HepG2 (cell line): Measurements from ENCODE around the gene SCUBE2. TPM values are rescaled to one million over a fixed set of nuclear protein-coding genes. Genes with fewer than 3 reads are reported as not detected.

Source experiments
- ATAC-seq: fragments of 200-7000 bp; cut with Tn5 transposase; 3 replicates; pipeline ENCODE4 v1.9.1; 2020; ENCODE audit warnings: mild to moderate bottlenecking, moderate library complexity
- BruUV-seq: library from RNA; stranded (reverse); fragments of 400-500 nt; replicated peaks from 2 replicates; lab custom pipeline; 2021; lab: Mats Ljungman, UMichigan
- CTCF ChIA-PET: fragments of 300-600 bp; formaldehyde crosslinking; extraction: SDS; loops from one replicate; lab custom pipeline; 2021; ENCODE audit warnings: low total read pairs, inconsistent platforms, low intra/inter-chr PET ratio; lab: Yijun Ruan, JAX
- POLR2A ChIA-PET: fragments of 350-600 bp; sonication (Branson Sonifier 250); formaldehyde crosslinking; loops from one replicate; lab custom pipeline; 2020; ENCODE audit warnings: antibody characterized with exemption, inconsistent platforms; lab: Yijun Ruan, JAX
- DNase-seq: peaks from one replicate; pipeline ENCODE4 v3.0.0-alpha.2; 2015; ENCODE audit warnings: low spot score
- FAIRE-seq: peaks from 3 replicates; lab custom pipeline; 2011; peaks lifted over from hg19 to GRCh38; lab: Jason Lieb, UNC
- H2AFZ ChIP-seq: one replicate; pipeline ENCODE4 v1.6.1; 2011; ENCODE audit warnings: low read length, inconsistent platforms
- H3K27ac ChIP-seq: fragments of 300-600 bp; 3 replicates; pipeline ENCODE4 v1.8.0; 2011; ENCODE audit warnings: mixed run types, mild to moderate bottlenecking, mixed read lengths, low read length, inconsistent platforms; ENCODE audit not compliant: insufficient read depth; ENCODE audit errors: extremely low read length
- H3K27me3 ChIP-seq, 2 experiments: fragments of 200-600 bp in 1 of 2; 2 replicates in 1 of 2; 3 replicates in 1 of 2; pipeline versions ENCODE4 v1.6.0 to v1.8.0; 2011; ENCODE audit warnings: low read length in 2 of 2, mild to moderate bottlenecking in 2 of 2, moderate library complexity in 2 of 2, inconsistent platforms in 1 of 2; ENCODE audit not compliant: insufficient read depth in 2 of 2, control insufficient read depth in 1 of 2
- H3K36me3 ChIP-seq, 2 experiments: fragments of 200-600 bp in 1 of 2; replicated peaks in 1 of 2; 2 replicates in 1 of 2; 3 replicates in 1 of 2; pipeline versions ENCODE4 v1.5.1 to v1.8.0; 2011; ENCODE audit warnings: low read length in 2 of 2, inconsistent platforms in 1 of 2; ENCODE audit not compliant: insufficient read depth in 2 of 2, control insufficient read depth in 1 of 2
- H3K4me1 ChIP-seq: 2 replicates; pipeline ENCODE4 v1.5.1; 2012; ENCODE audit warnings: low read length, inconsistent platforms; ENCODE audit not compliant: insufficient read depth
- H3K4me2 ChIP-seq: 2 replicates; pipeline ENCODE4 v1.6.0; 2011; ENCODE audit warnings: low read depth, low read length, inconsistent platforms
- H3K4me3 ChIP-seq, 3 experiments: fragments of 200-600 bp in 1 of 3; sonication (generic), shearing (Covaris generic) in 1 of 3; replicated peaks in 1 of 3; 2 replicates each; pipeline ENCODE4 v1.5.1; 2011 to 2016; ENCODE audit warnings: low read length in 3 of 3, inconsistent platforms in 2 of 3, low read depth in 2 of 3, mild to moderate bottlenecking in 2 of 3, control low read depth in 1 of 3, mixed read lengths in 1 of 3; ENCODE audit not compliant: insufficient read depth in 1 of 3
- H3K79me2 ChIP-seq: one replicate; pipeline ENCODE4 v1.6.1; 2011; ENCODE audit warnings: low read length, inconsistent platforms; ENCODE audit not compliant: insufficient read depth
- H3K9ac ChIP-seq: 2 replicates; pipeline ENCODE4 v1.6.0; 2011; ENCODE audit warnings: mild to moderate bottlenecking, low read depth, low read length, inconsistent platforms; ENCODE audit not compliant: insufficient read depth
- H3K9me3 ChIP-seq: 2 replicates; pipeline ENCODE4 v1.5.1; 2012; ENCODE audit warnings: mild to moderate bottlenecking, low read length
- H4K20me1 ChIP-seq: 2 replicates; pipeline ENCODE4 v1.6.0; 2011; ENCODE audit warnings: inconsistent platforms, mild to moderate bottlenecking, low read length, moderate library complexity; ENCODE audit not compliant: insufficient read depth
- PPARG ChIP-seq: conservative IDR thresholded peaks from 2 replicates; pipeline ENCODE4 v1.6.1; 2016; ENCODE audit warnings: missing biosample characterization, missing genetic modification reagents
- RBAK ChIP-seq: sonication (generic); formaldehyde crosslinking; IDR thresholded peaks from 2 replicates; pipeline ENCODE4 v1.5.1; 2020; ENCODE audit warnings: mild to moderate bottlenecking, missing genetic modification reagents
- SPEN ChIP-seq: sonication (generic); formaldehyde crosslinking; IDR thresholded peaks from 2 replicates; pipeline ENCODE4 v1.5.1; 2020; ENCODE audit warnings: low read depth, mild to moderate bottlenecking, missing genetic modification reagents
- ZNF343 ChIP-seq: sonication (generic); formaldehyde crosslinking; IDR thresholded peaks from 2 replicates; pipeline ENCODE4 v1.4.0; 2020; ENCODE audit warnings: mild to moderate bottlenecking, missing genetic modification reagents
- ZNF776 ChIP-seq: sonication (generic); formaldehyde crosslinking; IDR thresholded peaks from 2 replicates; pipeline ENCODE4 v1.4.0; 2020; ENCODE audit warnings: mild to moderate bottlenecking, missing genetic modification reagents
- WGBS: methylation state at CpG from one replicate; pipeline ENCODE4 v1.1.6; 2017; ENCODE audit warnings: low lambda C conversion rate; 5-methylcytosine and 5-hydroxymethylcytosine counted together
- in situ Hi-C: cut with HindIII; loops from 2 replicates; pipeline ENCODE4 v1.10.0; 2017; ENCODE audit warnings: low pct_unique_long_range_greater_than_20kb; ENCODE audit not compliant: extremely low pct_ligation_motif_present
- intact Hi-C: fragments of 100-400 bp; cut with micrococcal nuclease; formaldehyde crosslinking; loops from one replicate; pipeline ENCODE4 v1.10.0; 2022; ENCODE audit not compliant: unreplicated experiment
- polyA plus RNA-seq, 8 experiments: library from polyadenylated mRNA; depleted of rRNA in 3 of 8; stranded (reverse) in 7 of 8; unstranded in 1 of 8; fragments of >200 nt; fragmentation: Illumina TruSeq in 4 of 8; extraction: Trizol in 4 of 8; gene quantifications; 2 replicates each; pipeline versions ENCODE4 v1.2.1 to v1.2.3, GENCODE V29; 2011 to 2016; ENCODE audit warnings: low read depth in 4 of 8, missing spikeins in 1 of 8, mixed read lengths in 1 of 8; ENCODE audit not compliant: insufficient read depth in 1 of 8
- total RNA-seq, 5 experiments: library from RNA; depleted of rRNA; stranded (reverse); fragments of >200 nt; fragmentation: Illumina TruSeq; extraction: Trizol; gene quantifications; 2 replicates each; pipeline ENCODE4 v1.2.3, GENCODE V29; 2016; ENCODE audit warnings: low read depth in 1 of 5
- TF ChIP-seq, protein P1 (sequence below): sonication (generic); formaldehyde crosslinking; IDR thresholded peaks from 2 replicates; pipeline ENCODE4 v1.4.0; 2020; ENCODE audit warnings: missing genetic modification reagents
- TF ChIP-seq, protein P2 (sequence below): sonication (generic); formaldehyde crosslinking; IDR thresholded peaks from 2 replicates; pipeline ENCODE4 v1.5.0; 2020; ENCODE audit warnings: missing genetic modification reagents

Gene SCUBE2
- total and polyA plus RNA-seq, 2 of the 13 experiments (the other 11 are each of a cell fraction or from before 2014, with no cell fraction given), result 0.09 TPM; not detected in 1

DNA sequence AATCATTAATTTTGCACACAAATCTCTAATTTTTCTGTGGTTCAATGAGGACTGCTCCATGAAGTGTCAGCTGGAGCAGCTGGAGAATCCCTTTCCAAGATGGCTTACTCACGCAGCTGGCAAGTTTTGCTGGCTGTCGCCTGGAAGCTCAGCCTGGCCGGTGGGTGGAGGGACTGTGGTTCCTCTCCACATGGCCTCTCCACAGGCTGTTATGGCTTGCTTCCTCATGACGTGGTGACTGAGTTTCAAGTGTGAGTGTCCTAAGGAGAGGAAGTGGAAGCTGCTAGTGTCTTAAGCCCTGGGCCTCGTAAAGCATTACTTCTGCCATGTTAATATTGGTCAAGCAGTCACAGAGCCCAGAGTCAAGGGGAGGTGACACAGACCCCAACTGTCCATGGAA is 73.6 kb downstream of the SCUBE2 start:
- ATAC-seq (no peak), FAIRE-seq (no peak), DNase-seq (no peak)
- no peak overlapping the region for H3K4me2 ChIP-seq
- ChIA-PET POLR2A (no interaction called here), CTCF (no interaction called here)
- TF ChIP-seq, protein P1, sequence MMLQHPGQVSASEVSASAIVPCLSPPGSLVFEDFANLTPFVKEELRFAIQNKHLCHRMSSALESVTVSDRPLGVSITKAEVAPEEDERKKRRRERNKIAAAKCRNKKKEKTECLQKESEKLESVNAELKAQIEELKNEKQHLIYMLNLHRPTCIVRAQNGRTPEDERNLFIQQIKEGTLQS (CRISPR knock-in tag), result no peak
- no peak for TF ChIP-seq ZNF776 (CRISPR knock-in tag)
- no peak for TF ChIP-seq RBAK (CRISPR knock-in tag)
- TF ChIP-seq SPEN, result no peak
- TF ChIP-seq ZNF343 (CRISPR knock-in tag), result no peak
- no peak for TF ChIP-seq PPARG (CRISPR knock-in tag)
- TF ChIP-seq, protein P2, sequence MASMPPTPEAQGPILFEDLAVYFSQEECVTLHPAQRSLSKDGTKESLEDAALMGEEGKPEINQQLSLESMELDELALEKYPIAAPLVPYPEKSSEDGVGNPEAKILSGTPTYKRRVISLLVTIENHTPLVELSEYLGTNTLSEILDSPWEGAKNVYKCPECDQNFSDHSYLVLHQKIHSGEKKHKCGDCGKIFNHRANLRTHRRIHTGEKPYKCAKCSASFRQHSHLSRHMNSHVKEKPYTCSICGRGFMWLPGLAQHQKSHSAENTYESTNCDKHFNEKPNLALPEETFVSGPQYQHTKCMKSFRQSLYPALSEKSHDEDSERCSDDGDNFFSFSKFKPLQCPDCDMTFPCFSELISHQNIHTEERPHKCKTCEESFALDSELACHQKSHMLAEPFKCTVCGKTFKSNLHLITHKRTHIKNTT (CRISPR knock-in tag), result no peak
- no TSS peak for BruUV-seq
- intact Hi-C loops, result loop anchor here (5.0 to 10.0 kb wide), 2 partner anchors 77 to 490 kb away; partner anchors contain the start of gene SCUBE2
- H3K9me3 ChIP-seq, result no peaks in the 10 kb centered on the region
- 57% methylated on average over 4 of the region's 5 CpGs for WGBS
- H4K20me1 ChIP-seq, result no peaks in the 10 kb centered on the region
- no peak overlapping the region for H3K4me3 ChIP-seq
- no peak overlapping the region for H2AFZ ChIP-seq
- peaks cover 0 to 29% of the 10 kb centered on the region in 2 experiments; a peak in 4 of 5 replicates for H3K27me3 ChIP-seq
- in situ Hi-C loops, result loop anchor here (5.0 kb wide), 1 partner anchor 115 kb away; no protein-coding TSS in a partner anchor
- H3K4me1 ChIP-seq, result no peaks in the 10 kb centered on the region
- no peak overlapping the region for H3K27ac ChIP-seq
- H3K79me2 ChIP-seq, result no peaks in the 10 kb centered on the region
- H3K36me3 ChIP-seq, result no peaks in the 10 kb centered on the region
- no peak overlapping the region for H3K9ac ChIP-seq
